ENCODE measurements around the gene EIF5AL1.
"Not testable (repeated sequence)": the region's sequence is repeated elsewhere in the genome, so short reads cannot be mapped to it uniquely, and the experiment has no call there.

Gene EIF5AL1

GRCh38 chr10:79516532-79517205, 4.3 kb downstream of the EIF5AL1 start:
- DNase-seq: not testable (repeated sequence)

GRCh38 chr10:79517567-79517966, 5.2 kb downstream of the EIF5AL1 start:
- DNase-seq: not testable (repeated sequence)

GRCh38 chr10:79521751-79522150, 9.4 kb downstream of the EIF5AL1 start:
- DNase-seq: not testable (repeated sequence)

- DNase-seq: not testable (repeated sequence)
Measured at GRCh38 chr10:79522464-79522863, 10.1 kb downstream of the EIF5AL1 start.

- DNase-seq: not testable (repeated sequence)
Measured at GRCh38 chr10:79523157-79523853, 11.0 kb downstream of the EIF5AL1 start.

GRCh38 chr10:79525049-79525710, 12.8 kb downstream of the EIF5AL1 start:
- DNase-seq: not testable (repeated sequence)

- not testable (repeated sequence) for DNase-seq
Measured at GRCh38 chr10:79528261-79528660, 15.9 kb downstream of the EIF5AL1 start.

- DNase-seq: not testable (repeated sequence)
Measured at GRCh38 chr10:79533142-79533902, 21.0 kb downstream of the EIF5AL1 start.

GRCh38 chr10:79533903-79534175, 21.5 kb downstream of the EIF5AL1 start:
- DNase-seq: not testable (repeated sequence)

GRCh38 chr10:79538311-79538710, 26.0 kb downstream of the EIF5AL1 start:
- DNase-seq: not testable (repeated sequence)

- not testable (repeated sequence) for DNase-seq
Measured at GRCh38 chr10:79540930-79541329, 28.6 kb downstream of the EIF5AL1 start.

GRCh38 chr10:79542626-79543025, 30.3 kb downstream of the EIF5AL1 start:
- no peak for DNase-seq

GRCh38 chr10:79544408-79544807, 32.1 kb downstream of the EIF5AL1 start:
- not testable (repeated sequence) for DNase-seq

GRCh38 chr10:79544926-79545659, 32.8 kb downstream of the EIF5AL1 start:
- not testable (repeated sequence) for DNase-seq

- not testable (repeated sequence) for DNase-seq
Measured at GRCh38 chr10:79547128-79547527, 34.8 kb downstream of the EIF5AL1 start.

GRCh38 chr10:79547973-79548372, 35.6 kb downstream of the EIF5AL1 start:
- no peak for DNase-seq

- DNase-seq: no peak
Measured at GRCh38 chr10:79552143-79552542, 39.8 kb downstream of the EIF5AL1 start.

- no peak for DNase-seq
Measured at GRCh38 chr10:79555354-79556309, 43.3 kb downstream of the EIF5AL1 start.

- not testable (repeated sequence) for DNase-seq
Measured at GRCh38 chr10:79556961-79557360, 44.6 kb downstream of the EIF5AL1 start.

GRCh38 chr10:79559726-79560125, 47.4 kb downstream of the EIF5AL1 start:
- no peak for DNase-seq

GRCh38 chr10:79560160-79560709, 47.9 kb downstream of the EIF5AL1 start, which contains the start of gene SFTPA2:
Gene SFTPA2 (minus strand): TSS chr10:79560407. CDS start chr10:79559483, 924 bp downstream.
- DNase-seq: no peak
